Measurements from ENCODE around the gene ZBTB7C.
A peak's percentile ranks its signal among the peaks of the same experiment; 100 is the strongest.

The ZBTB7C gene

DNA sequence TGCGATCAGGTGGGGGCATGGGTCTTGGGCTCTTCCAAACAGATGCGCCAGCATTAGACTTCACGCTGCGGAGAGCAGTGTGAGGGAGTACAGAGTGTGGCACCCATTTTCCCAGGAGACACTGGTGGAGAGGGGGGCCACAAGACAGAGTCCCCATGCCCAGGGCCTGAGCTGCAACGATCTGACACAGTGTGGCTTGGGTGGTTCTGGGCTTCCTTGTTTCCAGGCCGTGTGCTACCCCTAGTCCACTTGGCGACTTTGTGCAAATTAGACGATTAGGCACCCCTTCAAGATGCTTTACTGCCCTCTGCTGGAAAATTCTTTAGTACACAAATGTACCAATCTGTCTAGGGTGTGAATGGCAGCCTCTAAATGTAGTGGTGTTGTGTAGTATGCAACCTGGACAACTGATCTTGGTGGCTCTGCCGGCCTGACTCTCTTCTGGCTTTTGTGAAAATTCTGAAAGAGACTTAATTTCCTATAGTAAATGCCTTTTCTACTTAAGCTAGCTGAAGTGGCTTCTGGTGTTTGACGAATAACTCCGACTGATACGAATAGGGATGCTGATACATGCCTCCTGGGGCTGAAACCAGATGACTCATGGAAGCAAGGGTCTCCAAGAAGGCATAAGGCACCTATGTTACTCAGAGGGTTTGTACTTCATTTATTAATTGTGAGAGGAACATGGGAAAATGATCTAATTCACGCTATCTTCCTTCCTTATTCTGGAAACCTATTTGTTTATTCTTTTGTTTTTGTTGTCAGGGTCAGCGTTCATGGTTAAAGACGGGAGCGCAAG, 386.5 kb downstream of the ZBTB7C start:
- no peak for DNase-seq (ENCODE audit: low read depth in 3 of 3)

GRCh38 chr18:48022021-48022420, 387.2 kb downstream of the ZBTB7C start:
- DNase-seq (ENCODE audit: low read depth in 3 of 3) = no peak

DNA sequence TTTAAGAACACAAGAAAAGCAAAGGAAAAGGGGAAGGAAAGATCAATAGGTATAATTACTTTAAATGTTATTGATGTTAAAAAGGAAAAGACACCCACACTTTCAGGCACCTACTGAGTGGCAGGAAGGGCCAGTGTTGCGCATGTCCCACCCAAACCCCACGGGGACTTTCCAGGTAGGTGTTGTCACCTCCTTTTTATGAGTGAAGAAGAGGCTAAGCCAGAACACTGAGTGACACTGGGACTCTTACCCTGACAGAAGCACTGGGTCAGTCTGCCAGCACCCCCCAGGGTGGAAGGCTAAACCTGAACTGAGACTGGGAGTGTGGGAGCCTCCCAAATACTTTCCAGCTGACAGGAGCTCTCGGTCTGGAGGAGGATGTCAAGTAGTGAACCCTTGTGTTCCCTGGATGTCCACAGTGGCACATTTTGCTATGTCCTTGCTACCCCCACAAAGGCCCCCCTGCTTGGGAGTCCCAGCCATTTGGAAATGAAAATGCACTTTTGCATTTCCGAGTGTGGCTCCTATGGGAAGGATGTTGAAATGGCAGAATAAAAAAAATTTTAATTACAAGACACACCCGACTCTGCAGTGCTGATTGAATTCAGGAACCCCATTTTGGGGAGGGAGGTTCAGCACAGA, 387.8 kb downstream of the ZBTB7C start:
- no peak for DNase-seq (ENCODE audit: low read depth in 3 of 3)

DNA sequence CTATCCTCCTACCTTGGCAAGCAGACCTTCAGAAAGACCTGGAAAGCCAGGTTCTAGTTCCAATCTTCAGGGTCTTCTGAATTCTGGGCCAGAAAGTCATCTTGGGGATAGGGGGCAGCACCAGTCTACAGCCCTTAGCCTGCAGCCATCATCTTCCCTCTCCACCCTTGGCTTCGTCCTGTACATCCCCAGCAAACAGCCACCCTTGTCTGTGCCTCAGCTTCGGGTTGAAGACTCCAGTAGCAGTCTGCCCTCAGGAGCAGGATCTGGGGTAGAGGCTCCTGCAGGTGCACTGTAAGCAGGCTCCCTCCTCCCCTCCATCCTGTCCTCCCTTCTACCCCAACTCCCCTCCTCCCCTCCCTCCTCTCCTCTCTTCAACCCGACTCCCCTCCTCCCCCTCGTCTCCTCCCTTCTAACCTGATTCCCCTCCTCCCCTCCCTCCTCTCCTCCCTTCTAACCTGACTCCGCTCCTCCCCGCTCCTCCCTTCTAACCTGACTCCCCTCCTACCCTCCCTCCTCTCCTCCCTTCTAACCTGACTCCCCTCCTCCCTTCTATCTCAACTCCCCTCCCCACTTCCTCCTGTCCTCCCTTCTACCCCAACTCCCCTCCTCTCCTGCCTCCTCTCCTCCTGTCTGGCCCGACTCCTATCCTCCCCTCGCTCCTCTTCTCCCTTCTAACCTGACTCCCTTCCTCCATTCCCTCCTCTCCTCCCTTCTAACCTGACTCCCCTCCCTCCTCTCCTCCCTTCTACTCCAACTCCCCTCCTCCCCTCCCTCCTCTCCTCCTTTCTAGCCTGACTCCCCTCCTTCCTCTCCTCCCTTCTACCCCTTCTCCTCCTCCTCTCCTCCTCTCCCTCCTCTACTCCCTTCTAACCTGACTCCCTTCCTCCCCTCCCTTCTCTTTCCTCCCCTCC, 388.6 kb downstream of the ZBTB7C start:
- DNase-seq (ENCODE audit: low read depth in 3 of 3) = no peak

DNA sequence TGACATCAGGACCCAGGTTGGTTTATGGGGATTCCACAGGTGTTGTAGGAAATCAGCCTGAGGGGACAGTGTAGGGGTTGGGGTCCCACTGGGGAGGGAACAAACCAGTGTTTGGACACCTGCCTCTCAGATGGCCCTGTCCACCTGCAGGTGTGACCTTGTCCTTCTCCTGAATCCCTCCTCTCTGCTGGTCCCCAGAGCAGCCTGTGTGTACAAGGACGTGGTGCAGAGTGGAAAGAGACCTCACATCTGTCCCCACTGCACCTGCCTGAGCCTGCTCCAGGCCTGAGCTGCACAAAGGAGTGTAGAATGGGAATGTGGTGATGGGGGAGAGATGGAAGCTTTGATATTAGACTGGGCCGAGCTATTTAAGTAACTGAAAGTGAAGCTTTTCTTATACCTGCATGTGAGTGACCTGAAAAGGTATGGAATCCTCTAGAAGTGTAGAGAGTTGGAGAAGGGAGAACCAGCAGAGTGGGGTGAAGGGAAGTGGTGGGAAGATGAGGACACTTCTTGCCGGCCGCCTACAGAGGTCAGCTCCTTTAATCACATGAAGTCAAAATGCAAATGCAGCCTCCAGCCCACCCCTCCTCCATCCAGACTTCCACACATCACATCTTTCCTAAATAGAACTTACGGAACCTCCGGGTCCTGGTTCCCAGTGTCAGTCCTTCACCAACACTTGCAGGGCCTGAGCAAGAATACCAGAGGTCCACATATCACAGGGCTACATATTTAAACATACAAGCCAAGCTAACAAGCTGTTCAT, 389.4 kb downstream of the ZBTB7C start:
- no peak for DNase-seq (ENCODE audit: low read depth in 3 of 3)

DNA sequence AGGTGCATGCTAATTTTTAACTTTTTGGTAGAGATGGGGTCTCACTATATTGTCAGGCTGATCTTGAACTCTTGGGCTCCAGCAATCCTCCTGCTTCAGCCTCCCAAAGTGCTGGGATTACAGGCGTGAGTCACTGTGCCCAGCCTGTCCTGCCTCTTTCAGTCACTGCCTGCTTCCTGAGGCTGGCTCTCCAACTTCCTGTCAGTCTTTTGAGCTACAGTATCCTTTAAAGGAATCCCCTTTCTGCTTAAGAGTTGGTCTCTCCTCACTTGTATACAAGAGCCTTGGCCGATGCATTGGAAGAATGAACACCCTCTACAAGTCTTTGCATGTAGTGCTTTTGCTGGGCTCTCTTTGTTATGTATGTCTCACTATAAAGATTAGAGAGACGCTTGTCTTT, 390.3 kb downstream of the ZBTB7C start:
- no peak for DNase-seq (ENCODE audit: low read depth in 3 of 3)

- DNase-seq (ENCODE audit: low read depth in 3 of 3) = no peak
These were observed 391.5 kb downstream of the ZBTB7C start for GRCh38 chr18:48017635-48018034.

GRCh38 chr18:48013162-48013561, 396.0 kb downstream of the ZBTB7C start:
- no peak for DNase-seq (ENCODE audit: low read depth in 3 of 3)

- DNase-seq (ENCODE audit: low read depth in 3 of 3) = no peak
These were observed 397.2 kb downstream of the ZBTB7C start for GRCh38 chr18:48011926-48012465.

GRCh38 chr18:48010264-48010663, 398.9 kb downstream of the ZBTB7C start:
- DNase-seq (ENCODE audit: low read depth in 3 of 3) = no peak

GRCh38 chr18:48009116-48009745, 400.0 kb downstream of the ZBTB7C start:
- no peak for DNase-seq (ENCODE audit: low read depth in 3 of 3)

DNA sequence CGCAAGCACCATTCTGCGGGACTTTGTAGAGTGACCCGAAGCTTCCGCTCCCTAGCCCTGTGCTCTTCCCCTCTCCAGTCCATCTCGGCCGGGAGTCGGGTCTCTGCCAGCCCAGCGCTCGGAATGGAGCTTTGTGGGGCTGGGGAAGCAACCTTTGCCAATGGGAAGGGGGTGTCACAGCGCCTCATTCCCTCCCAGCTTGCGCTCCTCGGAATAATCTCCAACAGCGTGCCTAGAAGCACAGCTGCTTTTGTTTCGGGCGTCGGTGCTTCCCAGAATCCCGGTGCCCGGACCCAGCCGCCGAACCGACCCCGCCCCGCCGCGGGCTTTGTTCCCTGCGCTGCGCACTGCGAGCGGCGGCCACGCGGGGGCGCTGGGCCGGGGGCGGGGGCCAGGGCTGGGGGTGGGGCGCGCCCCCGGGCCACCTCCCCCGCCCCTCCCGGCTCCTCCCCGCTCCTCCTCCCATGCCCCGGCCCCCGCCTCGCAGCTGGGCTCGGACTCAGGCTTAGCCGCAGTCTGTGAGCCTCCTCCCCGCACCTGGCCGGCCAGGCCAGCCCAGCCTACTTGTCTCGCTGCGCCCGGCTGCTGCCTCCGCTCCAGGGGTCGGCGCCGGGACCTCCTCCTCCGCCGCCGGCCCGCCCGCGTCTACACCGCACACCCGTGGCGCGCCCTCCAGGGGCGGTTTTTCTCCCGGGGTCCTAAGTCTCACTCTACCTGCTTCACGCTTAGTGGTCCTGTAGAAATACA, 401.1 kb downstream of the ZBTB7C start:
- DNase-seq (ENCODE audit: low read depth in 3 of 3) = peak; percentile 28 to 31 (median 29)

DNA sequence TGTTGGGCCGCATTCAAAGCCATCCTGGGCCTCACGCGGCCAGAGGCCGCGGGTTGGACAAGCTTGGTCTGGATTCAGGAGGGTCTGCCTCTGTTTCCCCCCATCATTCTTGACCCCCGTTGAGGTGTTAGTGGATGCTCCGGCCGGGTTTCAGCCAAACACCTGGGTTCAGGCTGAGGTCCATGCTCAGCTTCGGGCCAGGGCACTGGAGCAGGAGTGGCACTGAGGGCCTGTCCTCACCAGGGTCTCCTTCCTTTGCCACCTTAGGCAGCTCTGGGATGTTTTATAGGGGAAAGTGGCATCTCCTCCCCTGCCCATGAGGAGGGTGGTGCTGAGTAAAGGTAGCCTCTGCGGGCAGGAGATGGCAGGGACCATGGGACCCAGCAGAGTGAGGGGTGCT, 401.8 kb downstream of the ZBTB7C start:
- DNase-seq (ENCODE audit: low read depth in 3 of 3) = no peak

DNA sequence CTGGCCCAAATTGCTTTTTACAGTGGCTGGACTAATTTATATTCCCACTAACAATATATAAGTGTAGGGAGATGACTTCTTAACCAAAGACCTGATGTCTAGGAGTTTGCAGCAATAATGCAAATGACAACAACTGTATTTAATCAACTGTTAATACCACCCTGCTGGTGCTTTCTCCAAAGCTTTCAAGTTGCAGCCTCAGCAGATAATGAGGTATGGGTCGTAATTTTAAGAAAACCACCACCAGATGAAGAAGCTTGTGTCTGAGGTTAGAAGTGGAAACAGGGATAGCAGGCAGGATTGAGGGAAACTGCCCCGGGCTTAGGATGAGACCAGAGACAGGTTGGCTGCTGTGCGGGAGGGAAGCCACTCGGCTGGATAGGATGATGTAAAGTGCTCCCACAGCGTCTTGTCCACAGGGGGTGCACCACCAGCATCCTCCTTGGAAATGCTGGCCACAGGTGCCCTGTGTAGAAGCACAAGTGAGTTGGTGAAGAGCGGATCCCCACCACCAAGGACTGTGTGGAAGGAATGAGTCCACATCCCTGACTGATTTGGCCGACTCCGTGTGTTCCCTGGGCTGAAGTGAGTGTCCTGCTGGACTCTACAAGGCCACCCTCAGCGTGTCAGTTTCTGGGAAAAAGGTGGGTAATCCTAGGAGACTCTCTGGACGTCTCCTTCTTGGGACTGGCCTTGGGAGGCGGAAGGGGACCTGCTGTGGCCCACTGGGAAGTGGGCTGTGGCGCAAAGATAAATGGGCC, 402.6 kb downstream of the ZBTB7C start:
- DNase-seq (ENCODE audit: low read depth in 3 of 3) = no peak

DNA sequence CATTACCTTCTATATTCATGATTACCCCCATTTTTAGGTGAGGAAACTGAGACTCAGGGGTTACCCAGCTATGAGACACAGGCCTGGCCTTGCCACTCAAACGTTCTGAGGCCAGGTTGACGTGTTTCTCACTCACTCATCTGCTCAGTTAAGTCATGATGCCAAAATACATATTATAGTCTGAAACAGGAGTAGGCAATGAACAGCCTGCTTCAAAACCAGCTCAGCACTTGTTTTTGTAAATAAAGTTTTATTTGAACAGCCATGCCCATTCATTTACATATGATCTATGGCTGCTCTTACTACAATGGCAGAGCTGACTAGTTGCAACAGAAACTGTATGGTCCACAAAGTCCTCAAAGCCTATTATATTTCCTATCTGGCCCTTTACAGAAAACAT, 404.6 kb downstream of the ZBTB7C start:
- DNase-seq (ENCODE audit: low read depth in 3 of 3) = no peak

DNA sequence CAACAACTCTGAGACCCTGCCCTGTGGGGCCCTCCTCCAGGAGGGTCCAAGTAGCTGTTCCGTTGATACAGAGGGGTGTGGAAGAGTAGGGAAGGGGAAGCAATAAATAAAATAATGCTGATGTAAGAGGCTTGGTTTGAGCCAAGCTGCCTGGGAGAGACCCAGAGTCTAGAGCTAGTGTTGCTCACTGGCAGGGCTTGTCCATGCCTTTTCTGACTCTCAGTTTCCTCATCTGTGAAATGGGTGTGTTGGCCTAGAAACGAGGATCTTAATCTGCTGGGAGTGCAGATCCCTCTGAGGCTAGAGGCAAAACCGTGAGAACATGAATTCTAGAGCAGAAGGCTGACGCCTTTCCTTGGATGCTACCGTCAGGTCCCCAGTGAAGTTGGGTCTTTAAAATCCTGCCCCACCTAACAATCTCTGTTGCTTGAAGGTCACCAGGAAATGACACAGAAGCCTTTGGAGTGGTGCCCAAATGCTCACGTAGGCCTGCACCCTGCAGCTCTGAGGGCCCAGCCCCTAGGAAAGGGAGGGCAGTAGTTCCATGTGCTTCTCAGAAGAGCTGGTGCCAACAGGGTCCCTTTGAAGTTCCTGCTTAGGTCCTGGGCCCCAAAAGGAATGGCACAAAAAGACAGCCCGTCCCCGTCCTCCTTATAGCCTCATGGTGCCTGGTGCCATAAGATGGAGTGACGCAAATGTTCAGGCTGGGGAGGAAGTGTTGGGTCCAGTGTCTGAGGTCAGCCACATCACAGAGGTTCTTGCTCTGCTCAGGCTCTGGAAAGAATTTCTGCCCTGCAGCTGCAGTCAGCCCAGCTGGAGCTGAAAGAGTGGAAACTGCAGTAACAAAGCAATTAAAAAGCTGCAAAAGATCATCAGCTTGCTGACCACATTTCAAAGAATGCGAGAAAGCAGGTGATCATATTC, 405.5 kb downstream of the ZBTB7C start:
- no peak for DNase-seq (ENCODE audit: low read depth in 3 of 3)

DNA sequence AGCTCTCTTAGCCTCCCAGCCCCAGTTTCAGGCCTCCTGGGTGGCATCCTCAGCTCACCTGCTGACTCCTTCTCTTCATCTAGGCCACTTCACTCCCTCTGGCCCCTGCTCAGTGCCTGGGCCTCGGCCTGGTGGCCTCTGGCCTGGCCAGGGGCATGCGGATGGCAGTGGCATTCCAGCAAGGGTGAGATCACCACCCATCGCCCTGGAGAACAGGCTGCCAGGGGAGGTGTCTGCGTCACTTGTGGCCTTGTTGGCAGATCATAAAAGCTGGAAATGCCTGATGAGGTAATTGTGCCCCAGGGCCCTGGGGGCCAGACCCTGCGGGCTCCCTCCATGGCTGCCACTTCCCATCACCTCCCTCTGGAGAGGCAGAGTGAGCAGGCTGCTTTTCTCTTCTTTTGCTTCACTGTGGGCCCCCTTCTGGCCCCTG, 406.2 kb downstream of the ZBTB7C start:
- DNase-seq (ENCODE audit: low read depth in 3 of 3) = no peak

GRCh38 chr18:48000701-48001100, 408.5 kb downstream of the ZBTB7C start:
- DNase-seq (ENCODE audit: low read depth in 3 of 3) = no peak

All from stimulated activated CD4-positive, alpha-beta T cell treated with anti-CD3 and anti-CD28 coated beads, TNF-alpha, amount 100 ng/mL, for 4 hours (primary cell).